GM19043 (cell line): ENCODE measurements around the gene WBP1.
"Not testable (repeated sequence)": the region's sequence is repeated elsewhere in the genome, so short reads cannot be mapped to it uniquely, and the experiment has no call there.

Experiments
- ATAC-seq: cut with Tn5 transposase; IDR thresholded peaks from one replicate; pipeline ENCODE4 v1.9.1; 2021; ENCODE audit warnings: low read depth; ENCODE audit not compliant: unreplicated experiment

Gene WBP1

DNA sequence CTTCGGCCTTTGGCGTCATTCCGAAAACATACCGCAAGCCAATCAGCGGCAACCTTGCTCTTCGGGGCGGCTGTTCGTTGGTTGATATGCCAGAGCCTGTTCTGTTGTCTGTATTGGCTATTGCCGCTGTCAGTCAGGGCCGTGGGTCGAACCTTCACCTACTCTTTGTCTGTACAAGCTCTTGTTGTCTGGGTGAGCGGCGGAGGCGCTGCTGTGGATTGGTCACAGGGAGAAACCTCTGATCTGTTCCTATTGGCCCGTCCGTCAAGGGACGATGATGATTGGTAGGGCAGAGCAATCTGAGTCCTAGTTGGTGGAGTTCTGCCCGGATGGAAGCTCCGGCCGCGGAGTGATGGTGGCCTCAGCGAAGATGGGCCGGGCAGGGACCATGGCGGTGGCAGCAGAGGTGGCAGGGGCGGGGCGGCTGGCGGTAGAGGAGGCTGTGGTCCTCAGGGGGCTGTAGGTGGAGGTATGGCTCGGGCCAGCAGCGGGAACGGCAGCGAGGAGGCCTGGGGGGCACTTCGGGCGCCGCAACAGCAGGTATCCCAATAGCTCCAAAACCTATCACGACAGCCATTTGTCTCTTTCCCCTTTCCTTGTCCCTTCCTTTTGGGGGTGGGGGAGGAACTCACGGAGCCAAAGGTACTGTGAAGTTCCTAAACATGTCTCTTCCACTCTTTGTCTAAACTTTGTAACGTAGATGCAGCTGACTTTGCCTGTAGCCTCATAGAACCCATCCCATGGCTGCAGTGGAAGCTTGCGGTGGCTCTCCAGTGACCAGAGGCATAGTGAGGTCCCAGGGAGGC lies at the start of gene WBP1:
WBP1 (plus strand) TSS at position 307 of the 806 bp plus-strand sequence; CDS start at position 472, 165 bp downstream.
- ATAC-seq: peak; percentile 81

DNA sequence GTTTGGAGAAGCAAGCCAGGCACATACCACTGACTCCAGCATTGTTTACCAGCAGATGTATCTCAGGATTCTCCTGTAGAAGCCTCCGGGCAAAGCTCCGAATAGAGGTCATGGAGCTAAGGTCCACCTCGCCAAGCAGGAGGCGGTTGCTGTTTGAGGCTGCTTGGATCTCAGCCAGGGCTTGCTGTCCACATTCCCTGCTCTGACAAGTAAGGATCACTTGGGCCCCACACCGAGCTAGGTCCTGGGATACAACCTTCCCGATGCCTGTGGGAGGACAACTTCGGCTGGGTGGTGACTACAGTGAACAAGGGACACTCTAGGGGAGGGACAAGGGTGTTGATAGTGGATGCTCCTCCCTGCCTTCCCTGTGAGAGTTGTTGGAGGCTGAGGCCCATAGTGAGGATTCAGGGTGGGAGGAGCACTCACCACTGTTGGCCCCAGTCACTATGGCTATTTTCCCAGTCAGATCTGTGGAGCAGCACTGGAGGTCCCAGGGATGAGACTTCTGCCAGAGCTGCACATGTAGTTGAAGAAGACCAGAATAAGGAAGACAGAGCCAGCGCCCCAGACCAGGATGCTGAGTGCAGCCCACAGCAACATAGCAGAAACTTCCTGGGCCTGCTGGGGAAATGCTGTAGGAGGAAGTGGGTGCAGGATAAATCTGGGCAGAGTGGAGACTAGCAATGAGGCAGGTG lies 45.1 kb upstream of the WBP1 start:
- ATAC-seq: no peak

DNA sequence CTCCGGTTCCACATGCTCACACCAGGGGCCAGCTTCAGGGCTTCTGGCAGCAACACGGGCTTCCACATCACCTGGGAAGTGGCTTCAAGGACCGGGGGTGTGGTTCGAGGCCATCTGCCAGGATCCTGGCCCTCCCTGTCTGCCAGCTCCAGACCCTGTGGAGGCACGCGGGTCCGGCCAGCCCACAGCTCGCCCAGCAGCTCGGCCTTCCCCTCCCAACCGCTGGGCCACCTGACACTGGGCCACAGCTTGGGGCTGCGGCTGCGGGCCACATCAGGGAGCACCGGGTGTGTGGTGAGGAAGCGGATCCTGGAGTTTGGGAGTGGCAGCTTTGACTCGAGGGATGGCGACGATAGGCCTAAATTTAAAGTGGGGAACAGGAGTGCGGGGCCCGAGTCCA lies 43.8 kb upstream of the WBP1 start:
- ATAC-seq: no peak

DNA sequence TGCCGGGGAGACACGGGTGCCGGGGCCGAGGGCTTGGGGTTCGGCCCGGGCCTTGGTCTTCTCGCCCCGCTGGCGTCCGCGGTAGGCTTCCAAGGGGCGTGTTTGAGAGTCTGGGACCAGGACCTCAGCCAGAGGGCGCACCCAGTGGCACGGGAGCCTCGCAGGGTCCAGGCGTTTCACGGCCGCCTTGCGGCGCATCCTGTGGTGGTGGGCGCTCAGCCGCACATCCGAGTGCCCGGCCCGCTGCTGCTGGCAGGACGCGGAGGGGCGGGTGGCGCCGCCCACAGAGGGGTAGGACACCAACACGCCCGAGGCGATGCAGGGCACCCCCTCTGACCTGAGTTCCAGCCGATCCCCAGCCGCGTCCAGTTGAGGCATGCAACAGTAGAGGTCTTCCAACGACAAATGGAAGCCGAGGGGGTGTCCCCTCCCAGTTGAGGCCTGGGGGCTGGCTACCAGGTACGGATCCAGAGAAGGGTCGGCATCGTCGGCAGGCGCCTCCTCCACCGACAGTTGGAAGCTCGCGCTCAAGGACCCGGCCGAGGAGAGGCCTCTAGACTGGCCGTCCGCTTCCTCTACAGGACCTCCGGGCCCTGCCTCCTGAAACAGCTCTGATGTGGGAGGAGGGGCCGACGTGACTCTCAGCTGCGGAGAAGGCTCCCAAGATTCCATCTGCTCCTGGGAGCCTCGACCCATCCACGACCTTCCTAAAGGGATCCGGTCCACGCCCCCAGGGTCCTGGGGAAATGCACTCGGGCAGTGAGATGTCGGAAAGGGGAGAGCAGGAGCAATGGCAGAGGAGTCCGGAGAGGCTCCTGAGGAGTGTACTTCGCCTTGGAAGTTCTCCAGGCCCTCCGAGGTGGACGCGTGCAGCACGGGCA lies 43.1 kb upstream of the WBP1 start:
- ATAC-seq: no peak

DNA sequence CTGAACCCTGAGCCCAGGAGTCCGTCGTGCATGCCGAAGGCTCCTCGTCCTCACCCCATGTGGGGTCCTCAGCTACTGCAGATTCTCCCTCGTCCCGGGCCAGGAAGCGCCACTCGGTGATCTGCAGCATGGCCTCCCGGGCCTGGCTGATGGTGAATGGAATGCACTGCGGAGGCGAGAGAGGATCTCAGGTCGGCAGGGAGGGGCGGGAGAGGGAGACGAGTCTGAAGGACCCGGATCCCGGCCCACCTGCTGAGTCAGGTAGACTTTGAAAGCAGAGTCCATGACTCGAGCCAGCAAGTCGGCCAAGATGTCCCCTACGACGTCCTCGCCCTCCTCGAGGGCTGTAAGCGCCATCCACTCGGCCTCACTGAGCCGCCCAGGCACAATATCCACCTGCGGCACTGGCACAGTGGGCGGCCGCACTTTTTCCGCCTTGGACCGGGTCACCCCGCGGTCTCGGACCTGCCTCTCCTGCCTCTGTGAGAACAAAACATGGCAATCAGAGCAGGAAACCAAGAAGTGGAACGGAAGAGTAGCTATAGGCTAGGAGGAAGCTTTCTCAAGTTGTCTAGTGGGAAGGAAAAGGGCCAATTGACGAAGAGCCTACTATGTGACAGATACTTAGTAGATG lies 42.4 kb upstream of the WBP1 start:
- no peak for ATAC-seq

DNA sequence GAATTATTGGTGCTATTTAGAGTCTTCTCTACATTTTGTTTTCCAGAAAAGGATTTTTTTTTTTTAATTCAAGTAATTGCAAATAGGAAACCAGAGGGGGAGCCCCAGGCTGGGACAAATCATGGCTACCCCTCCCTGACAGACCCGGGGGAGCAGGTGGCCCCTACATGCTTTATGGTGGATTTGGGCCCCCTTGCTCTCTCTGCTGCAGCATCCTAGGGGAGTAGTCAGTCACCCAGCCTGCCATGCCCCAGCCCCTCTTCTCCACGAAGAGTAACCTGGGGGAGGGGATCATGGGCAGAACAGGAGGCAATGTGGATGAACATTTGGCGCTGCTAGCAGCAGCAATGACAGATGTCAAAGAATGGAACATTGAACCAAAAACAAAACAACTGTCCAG lies 41.5 kb upstream of the WBP1 start:
- ATAC-seq: no peak

DNA sequence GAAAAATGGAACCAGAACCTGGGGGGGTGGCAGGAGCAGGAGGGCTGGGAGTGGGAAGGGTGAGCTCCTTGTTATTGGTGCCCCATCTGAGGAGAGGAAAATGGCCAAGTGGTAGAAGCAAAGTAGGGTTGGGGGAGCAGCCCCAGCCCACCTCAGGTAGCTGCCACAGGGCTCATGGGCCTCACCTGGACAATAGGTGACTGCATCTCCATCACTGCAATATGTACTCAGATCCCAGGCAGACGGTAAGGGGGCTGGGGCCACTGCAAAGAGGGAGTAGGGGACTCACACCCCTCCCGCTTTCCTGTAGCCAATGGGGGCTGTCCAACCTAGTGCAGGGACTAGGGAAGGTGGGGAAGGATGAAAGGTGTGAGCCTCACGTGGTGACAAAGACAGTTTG lies 41.0 kb upstream of the WBP1 start:
- no peak for ATAC-seq

DNA sequence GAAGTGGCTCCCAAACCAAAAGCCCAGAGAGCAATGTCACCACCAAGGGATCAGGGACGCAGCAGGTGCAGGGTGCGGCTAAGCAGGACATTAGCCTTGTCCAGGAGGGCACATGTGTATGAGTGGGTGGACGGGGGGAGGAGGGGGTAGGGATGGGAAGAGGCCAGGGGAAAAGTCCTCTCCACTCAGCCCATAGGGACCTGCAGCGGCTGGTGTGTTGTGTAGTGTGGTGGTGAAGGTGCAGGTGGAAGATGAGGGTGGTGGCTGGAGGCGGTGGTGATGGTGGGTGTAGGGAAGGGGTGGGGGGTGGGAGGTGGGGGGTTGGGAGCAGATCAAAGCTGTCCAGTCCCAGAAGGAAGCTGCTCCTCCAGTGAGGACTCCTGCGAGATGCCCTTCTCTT lies 40.5 kb upstream of the WBP1 start:
- no peak for ATAC-seq

DNA sequence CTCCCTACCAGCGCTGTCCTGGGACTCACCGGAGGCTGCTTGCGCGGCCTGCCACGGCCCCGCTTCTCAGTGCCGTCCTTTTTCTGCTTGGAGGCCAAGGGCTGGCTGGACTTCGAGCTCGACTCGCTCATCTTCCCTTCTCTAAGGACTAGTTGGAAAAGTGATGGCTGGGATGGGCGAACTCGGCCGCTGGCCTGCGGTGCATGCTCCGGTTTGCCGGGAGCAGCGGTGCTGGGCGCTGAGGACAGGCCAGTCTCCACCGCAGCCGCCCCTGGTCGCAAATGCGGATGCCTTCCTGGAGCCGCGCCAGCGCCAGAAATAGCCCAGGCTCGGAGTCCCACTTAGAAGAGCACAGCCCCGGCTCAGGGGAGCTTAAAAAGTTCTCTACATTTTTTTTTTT lies 39.9 kb upstream of the WBP1 start:
- ATAC-seq: no peak

DNA sequence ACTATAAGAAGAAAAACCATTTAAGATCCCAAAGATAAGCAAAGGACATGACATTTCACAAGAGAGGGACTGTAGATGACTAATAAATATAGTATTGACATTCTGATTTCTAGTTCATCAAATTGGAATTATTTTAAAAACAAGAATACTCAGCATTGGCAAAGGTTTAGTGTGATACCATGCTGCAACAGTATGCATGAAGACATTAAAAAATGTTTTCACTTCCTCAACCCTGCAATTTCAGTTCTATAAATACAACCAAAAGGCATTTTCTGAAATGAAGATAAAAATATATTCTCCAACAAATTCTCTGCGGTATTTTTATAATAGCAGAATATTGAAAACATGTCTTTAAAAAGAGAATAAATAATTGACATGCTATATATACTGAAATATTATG lies 38.9 kb upstream of the WBP1 start:
- ATAC-seq: no peak

DNA sequence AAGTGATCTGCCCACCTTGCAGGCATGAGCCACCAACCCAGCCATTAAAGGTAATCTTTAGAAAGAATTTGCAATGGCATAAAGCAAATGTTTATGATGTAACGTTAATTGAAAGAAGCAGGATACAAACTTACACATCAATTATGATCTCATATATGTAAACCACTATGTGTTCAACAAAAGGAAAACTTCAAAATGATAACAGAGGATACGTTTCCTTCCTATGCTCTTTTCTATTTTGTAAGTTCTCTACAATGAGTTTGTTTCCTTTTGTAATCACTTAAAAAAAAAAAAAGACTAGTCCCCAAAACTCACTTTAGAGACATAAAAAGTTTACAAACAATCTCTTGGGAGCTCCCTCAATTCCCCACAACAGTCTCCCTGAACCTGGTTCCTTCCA lies 38.2 kb upstream of the WBP1 start:
- no peak for ATAC-seq

DNA sequence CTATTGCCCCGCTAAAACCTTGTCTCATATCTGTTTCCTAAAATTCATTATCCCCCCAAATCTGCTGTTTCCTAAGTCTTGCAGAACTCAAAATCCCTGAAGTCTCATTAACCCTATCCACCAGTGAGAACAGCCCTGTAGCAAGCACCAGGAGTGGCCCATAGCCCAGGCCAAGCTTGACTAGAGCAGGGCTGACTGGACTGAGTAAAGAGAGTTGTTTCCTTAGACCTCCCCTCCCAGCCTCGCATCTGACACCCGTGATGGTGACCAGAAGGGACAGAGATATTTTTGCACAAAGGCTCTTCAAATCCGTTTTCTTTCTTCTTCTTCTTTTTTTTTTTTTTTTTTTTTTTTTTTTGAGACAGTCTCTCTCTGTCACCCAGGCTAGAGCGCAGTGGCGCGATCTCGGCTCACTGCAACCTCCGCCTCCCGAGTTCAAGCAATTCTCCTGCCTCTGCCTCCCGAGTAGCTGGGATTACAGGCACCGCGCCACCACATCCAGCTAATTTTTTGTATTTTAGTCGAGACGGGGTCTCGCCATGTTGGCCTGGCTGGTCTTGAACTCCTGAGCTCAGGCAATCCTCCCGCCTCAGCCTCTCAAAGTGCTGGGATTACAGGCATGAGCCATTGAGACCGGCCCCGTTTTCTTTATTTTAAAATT lies 37.7 kb upstream of the WBP1 start:
- not testable (repeated sequence) for ATAC-seq

DNA sequence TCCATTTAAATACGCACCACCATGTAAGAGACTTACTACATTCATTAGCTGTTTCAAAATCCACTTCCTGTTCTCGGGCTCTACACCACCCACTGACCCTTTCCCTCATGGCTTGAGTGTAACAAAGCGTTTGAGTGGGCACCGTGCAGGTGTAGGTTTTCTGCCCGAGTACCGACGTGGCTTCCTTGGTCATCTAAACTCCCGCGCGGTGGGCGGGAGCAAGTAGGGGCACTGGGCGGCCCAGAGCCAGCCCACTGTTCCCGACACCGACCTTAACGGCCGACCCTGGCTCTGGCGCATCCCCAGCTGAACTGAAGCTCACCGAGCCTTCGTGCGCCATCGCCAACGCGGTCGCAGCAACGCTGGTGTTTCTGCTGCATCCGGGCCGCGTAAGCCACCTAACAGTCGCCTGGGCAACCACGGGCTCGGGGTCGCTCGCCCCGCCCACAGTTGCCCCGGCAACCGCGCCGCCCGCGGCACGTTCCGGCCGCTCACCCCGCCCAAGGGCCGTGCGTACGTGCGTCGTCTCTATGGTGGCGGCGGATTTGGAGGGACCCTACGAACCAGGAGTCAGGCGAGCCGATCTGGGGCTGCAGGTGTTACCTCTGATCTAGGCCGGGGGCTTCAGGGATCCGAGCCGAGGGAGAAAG lies 36.9 kb upstream of the WBP1 start, which contains the start of the genes C2orf81 and WDR54:
C2orf81 (minus strand) TSS at position 399 of the 650 bp plus-strand sequence; CDS start at position 340, 59 bp downstream.
WDR54 (plus strand) TSS at position 510 of the 650 bp plus-strand sequence. CDS start 424 bp downstream, outside the sequence.
- ATAC-seq: peak; percentile 89

DNA sequence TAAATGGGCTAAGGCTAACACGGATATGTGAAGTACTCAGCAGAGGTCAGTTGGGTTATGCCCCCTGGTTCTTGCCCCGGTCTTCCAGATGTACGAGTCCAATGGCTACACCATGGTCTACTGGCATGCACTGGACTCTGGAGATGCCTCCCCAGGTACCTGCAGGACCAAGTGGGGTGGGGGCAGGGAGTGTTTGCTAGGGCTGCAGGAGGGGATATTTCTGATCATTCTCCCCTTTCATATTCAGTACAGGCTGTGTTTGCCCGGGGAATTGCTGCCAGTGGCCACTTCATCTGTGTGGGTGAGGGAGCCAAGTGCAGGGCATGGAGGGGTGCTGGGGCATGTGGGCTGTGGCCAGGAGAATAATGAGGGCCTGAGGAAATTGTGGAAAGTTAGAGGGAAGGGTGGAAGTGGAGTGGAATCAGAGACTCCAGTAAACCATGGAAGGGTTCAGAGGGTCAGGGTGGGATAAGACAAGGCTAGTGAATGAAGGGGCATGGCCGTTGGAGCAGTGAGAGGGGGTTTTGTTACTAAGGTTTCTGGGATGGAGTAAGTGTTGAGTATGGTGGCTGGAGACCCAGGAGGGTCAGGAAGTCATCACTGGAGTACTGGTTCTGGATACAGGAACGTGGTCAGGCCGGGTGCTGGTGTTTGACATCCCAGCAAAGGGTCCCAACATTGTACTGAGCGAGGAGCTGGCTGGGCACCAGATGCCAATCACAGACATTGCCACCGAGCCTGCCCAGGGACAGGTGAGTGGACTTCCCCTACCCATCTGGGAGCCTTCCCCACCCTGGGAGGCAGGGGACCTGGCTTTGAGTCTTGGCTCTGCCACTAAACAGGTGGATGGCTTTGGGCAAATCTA lies 34.8 kb upstream of the WBP1 start:
- no peak for ATAC-seq

DNA sequence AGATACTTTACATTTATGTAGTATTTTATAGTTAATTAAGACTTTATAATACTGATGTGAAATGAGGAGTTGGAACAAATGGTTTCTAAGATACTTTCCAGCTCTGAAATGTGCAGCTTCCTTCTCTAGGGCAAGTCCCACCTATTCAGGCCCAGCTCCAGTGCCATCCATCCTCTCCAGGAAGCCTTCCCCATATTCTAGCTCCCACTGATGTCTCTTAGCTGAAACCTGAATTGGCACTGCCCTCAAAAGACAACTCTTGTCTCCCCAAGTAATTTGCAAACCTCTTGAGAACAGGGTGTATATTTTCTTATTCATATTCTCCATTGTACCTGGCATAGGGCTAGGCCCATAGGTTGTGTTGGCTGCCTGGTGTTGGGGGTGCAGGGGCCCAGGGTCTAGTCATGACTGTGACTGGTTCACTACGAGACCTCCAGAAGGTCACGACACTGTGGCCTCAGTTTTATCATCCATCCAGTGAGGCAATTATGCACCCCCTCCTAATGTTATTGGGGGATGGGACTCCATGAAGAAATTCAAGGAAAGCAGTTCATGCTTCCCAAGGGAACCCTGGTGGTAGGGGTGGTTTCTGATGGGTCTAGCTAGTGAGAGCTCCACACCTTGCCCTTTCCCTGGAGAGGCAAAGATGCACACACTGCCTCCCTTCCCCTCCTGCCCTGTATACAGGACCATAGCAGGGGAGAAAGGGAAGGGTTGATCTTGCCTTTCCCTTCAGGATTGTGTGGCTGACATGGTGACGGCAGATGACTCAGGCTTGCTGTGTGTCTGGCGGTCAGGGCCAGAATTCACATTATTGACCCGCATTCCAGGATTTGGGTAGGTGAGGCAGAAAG lies 33.9 kb upstream of the WBP1 start:
- ATAC-seq: no peak

DNA sequence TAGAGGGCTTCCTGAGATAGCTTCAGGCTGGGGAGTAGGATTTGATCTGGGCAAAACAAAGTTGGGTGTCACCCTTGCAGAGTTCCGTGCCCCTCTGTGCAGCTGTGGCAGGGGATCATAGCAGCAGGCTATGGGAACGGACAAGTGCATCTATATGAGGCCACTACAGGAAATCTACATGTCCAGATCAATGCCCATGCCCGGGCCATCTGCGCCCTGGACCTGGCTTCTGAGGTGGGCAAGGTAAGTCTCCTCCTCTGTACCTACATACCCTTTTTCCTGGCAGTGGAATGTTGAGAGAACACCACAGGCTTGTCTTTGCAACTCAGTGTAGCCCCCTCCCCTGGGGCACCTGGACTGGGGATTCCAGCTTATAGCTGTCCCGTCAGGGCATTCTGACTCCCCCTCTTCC lies 33.2 kb upstream of the WBP1 start:
- ATAC-seq: no peak

DNA sequence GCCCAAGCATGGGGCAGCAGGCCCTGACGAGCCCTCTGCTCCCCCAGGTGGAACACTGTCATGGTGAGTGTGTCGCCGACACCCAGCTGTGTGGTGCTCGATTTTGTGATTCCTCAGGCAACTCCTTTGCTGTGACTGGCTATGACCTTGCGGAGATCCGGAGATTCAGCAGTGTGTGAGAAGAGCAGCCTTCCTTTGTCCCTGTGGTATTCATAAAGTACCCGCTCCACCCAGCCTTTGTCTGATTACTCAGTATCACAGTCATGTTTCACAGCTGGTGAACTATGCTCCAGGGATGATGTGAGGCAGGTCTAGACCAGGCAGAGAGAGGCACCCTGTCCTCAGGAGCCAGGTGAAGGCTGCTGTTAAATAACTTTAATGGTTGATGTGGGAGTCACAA lies 32.7 kb upstream of the WBP1 start:
- no peak for ATAC-seq
